Hepatocyte (in vitro differentiated cells): Measurements from ENCODE around the gene RENBP.

Experiments used
- EZH2 ChIP-seq: fragments of 200-600 bp; sonication (generic); IDR thresholded peaks from 2 replicates; pipeline ENCODE4 v1.6.1; 2016; ENCODE audit warnings: antibody characterized with exemption, mild to moderate bottlenecking, borderline replicate concordance
- EZH2phosphoT487 ChIP-seq: fragments of 200-600 bp; sonication (generic); IDR thresholded peaks from one replicate; pipeline ENCODE4 v1.6.1; 2018; ENCODE audit warnings: antibody characterized with exemption, mild to moderate bottlenecking, low read depth, moderate library complexity; ENCODE audit not compliant: unreplicated experiment, severe bottlenecking
- TF ChIP-seq, protein P1 (sequence below): fragments of 200-600 bp; sonication (generic); IDR thresholded peaks from 2 replicates; pipeline ENCODE4 v1.5.1; 2016; ENCODE audit warnings: antibody characterized with exemption, mild to moderate bottlenecking; ENCODE audit not compliant: poor library complexity

DNA sequence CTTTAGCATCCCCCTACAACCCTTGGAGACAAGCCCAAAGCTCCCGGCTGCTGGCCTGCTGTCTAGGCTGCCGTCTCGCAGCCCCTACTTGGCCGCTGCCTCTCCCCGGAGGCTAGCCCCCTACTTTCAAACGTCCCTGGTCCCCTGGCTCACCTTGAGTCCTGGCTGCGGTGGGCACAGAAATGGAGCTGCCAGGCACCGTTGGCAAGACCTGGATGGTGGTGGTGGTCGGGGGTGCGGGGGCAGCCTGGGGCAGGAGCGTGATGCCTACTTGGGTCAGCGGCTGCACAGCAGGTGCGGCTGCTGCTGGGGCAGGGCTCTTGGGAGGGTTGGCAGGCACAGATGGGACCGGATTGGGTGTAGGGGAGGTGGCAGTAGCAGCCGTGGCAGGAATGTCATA is 15.2 kb upstream of the RENBP start:
- TF ChIP-seq, protein P1, sequence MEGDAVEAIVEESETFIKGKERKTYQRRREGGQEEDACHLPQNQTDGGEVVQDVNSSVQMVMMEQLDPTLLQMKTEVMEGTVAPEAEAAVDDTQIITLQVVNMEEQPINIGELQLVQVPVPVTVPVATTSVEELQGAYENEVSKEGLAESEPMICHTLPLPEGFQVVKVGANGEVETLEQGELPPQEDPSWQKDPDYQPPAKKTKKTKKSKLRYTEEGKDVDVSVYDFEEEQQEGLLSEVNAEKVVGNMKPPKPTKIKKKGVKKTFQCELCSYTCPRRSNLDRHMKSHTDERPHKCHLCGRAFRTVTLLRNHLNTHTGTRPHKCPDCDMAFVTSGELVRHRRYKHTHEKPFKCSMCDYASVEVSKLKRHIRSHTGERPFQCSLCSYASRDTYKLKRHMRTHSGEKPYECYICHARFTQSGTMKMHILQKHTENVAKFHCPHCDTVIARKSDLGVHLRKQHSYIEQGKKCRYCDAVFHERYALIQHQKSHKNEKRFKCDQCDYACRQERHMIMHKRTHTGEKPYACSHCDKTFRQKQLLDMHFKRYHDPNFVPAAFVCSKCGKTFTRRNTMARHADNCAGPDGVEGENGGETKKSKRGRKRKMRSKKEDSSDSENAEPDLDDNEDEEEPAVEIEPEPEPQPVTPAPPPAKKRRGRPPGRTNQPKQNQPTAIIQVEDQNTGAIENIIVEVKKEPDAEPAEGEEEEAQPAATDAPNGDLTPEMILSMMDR, result no peak
- TF ChIP-seq EZH2 (no peak), EZH2phosphoT487 (no peak)
